ENCODE measurements around the gene LKAAEAR1.
A peak's percentile ranks its signal among the peaks of the same experiment; 100 is the strongest.

The LKAAEAR1 gene

GRCh38 chr20:64050261-64051032 lies 33.8 kb downstream of the LKAAEAR1 start:
- ChIA-PET CTCF (interaction anchor here (0.8 to 7.8 kb wide), 3 partner anchors 11 to 75 kb away, joined by 3 to 69 read pairs (median 3); partner anchors contain the start of gene PRPF6), POLR2A (no interaction called here)
- TF ChIP-seq CTCF (IDR thresholded peaks at IDR 0.05; ENCODE audit: control extremely low read depth, extremely low read depth, low read depth, missing control alignments), result no peak
- DNase-seq (ENCODE audit: extremely low spot score), result no peak

GRCh38 chr20:64049878-64050260 lies 34.3 kb downstream of the LKAAEAR1 start:
- ChIA-PET CTCF (interaction anchor here (0.8 to 7.8 kb wide), 3 partner anchors 10 to 69 kb away, joined by 3 to 69 read pairs (median 4); partner anchors contain the start of gene PRPF6), POLR2A (no interaction called here)
- no peak for TF ChIP-seq CTCF (IDR thresholded peaks at IDR 0.05; ENCODE audit: control extremely low read depth, extremely low read depth, low read depth, missing control alignments)
- no peak for DNase-seq (ENCODE audit: extremely low spot score)

- TF ChIP-seq CTCF (IDR thresholded peaks at IDR 0.05; ENCODE audit: control extremely low read depth, extremely low read depth, low read depth, missing control alignments), result peak; percentile 24
- POLR2A ChIA-PET, result no interaction called here
- DNase-seq (ENCODE audit: extremely low spot score), result no peak
- CTCF ChIA-PET, result interaction anchor here (1.6 to 7.8 kb wide), 2 partner anchors 10 to 11 kb away, joined by 4 to 69 read pairs; no protein-coding TSS in a partner anchor
Observed at GRCh38 chr20:64049060-64049877, 34.9 kb downstream of the LKAAEAR1 start, which contains the start of gene SOX18. SOX18 (minus strand) TSS chr20:64049639; CDS start chr20:64049516, 123 bp downstream.

- ChIA-PET POLR2A (no interaction called here), CTCF (interaction anchor here (1.6 to 7.8 kb wide), 2 partner anchors 9 to 12 kb away, joined by 4 to 69 read pairs; no protein-coding TSS in a partner anchor)
- DNase-seq (ENCODE audit: extremely low spot score), result no peak
- TF ChIP-seq CTCF (IDR thresholded peaks at IDR 0.05; ENCODE audit: control extremely low read depth, extremely low read depth, low read depth, missing control alignments), result no peak
Observed at GRCh38 chr20:64048402-64049044, 35.7 kb downstream of the LKAAEAR1 start.

GRCh38 chr20:64047968-64048401 lies 36.2 kb downstream of the LKAAEAR1 start:
- TF ChIP-seq CTCF (IDR thresholded peaks at IDR 0.05; ENCODE audit: control extremely low read depth, extremely low read depth, low read depth, missing control alignments), result no peak
- DNase-seq (ENCODE audit: extremely low spot score), result no peak
- ChIA-PET CTCF (interaction anchor here (1.0 kb wide), 1 partner anchor 9 kb away, joined by 5 read pairs; no protein-coding TSS in a partner anchor), POLR2A (no interaction called here)

GRCh38 chr20:64047046-64047389 lies 37.2 kb downstream of the LKAAEAR1 start:
- ChIA-PET CTCF (interaction anchor here (1.0 kb wide), 1 partner anchor 8 kb away, joined by 5 read pairs; no protein-coding TSS in a partner anchor), POLR2A (interaction anchor here (0.7 kb wide), 1 partner anchor 272 kb away, joined by 3 read pairs; no protein-coding TSS in a partner anchor)
- no peak for TF ChIP-seq CTCF (IDR thresholded peaks at IDR 0.05; ENCODE audit: control extremely low read depth, extremely low read depth, low read depth, missing control alignments)
- no peak for DNase-seq (ENCODE audit: extremely low spot score)

All from GM10248 (cell line).